IMR-90 (cell line): Measurements from ENCODE around the gene DVL3.

ENCODE experiments used
- BHLHE40 ChIP-seq: fragments of 150-350 bp; IDR thresholded peaks from 2 replicates; pipeline ENCODE4 v1.6.1; 2016; ENCODE audit warnings: mild to moderate bottlenecking, low read depth, low read length
- CEBPB ChIP-seq: IDR thresholded peaks from 2 replicates; pipeline ENCODE4 v1.6.1; 2012; ENCODE audit warnings: low read depth, low read length, improper control_type of control experiment
- CHD1 ChIP-seq: IDR thresholded peaks from 2 replicates; pipeline ENCODE4 v1.6.1; 2012; ENCODE audit warnings: low read depth, low read length, improper control_type of control experiment
- FOS ChIP-seq: fragments of 150-350 bp; IDR thresholded peaks from 2 replicates; pipeline ENCODE4 v1.6.1; 2016; ENCODE audit warnings: low read depth, low read length
- MAFK ChIP-seq: IDR thresholded peaks from 2 replicates; pipeline ENCODE4 v1.6.1; 2012; ENCODE audit warnings: low read depth, low read length, improper control_type of control experiment
- MXI1 ChIP-seq: IDR thresholded peaks from 2 replicates; pipeline ENCODE4 v1.6.1; 2012; ENCODE audit warnings: low read depth, mild to moderate bottlenecking, low read length, moderate library complexity, borderline replicate concordance
- NFE2L2 ChIP-seq: fragments of 150-350 bp; IDR thresholded peaks from 2 replicates; pipeline ENCODE4 v1.6.1; 2016; ENCODE audit warnings: low read depth, mild to moderate bottlenecking, low read length
- POLR2A ChIP-seq: IDR thresholded peaks from 2 replicates; pipeline ENCODE4 v1.6.1; 2012; ENCODE audit warnings: mild to moderate bottlenecking, low read depth, low read length
- RAD21 ChIP-seq: IDR thresholded peaks from 2 replicates; pipeline ENCODE4 v1.6.1; 2012; ENCODE audit warnings: low read length, improper control_type of control experiment
- RFX5 ChIP-seq: IDR thresholded peaks from 2 replicates; pipeline ENCODE4 v1.8.0; 2012; ENCODE audit warnings: low read depth, mild to moderate bottlenecking, low read length, moderate library complexity
- SMC3 ChIP-seq: fragments of 150-350 bp; IDR thresholded peaks from 2 replicates; pipeline ENCODE4 v1.6.1; 2016; ENCODE audit warnings: low read depth, mild to moderate bottlenecking, antibody characterized with exemption, low read length, moderate library complexity
- TF ChIP-seq, protein P1 (sequence below): conservative IDR thresholded peaks from 2 replicates; pipeline ENCODE4 v1.5.1; 2012; ENCODE audit warnings: mild to moderate bottlenecking, low read depth, low read length, improper control_type of control experiment
- TF ChIP-seq, protein P2 (sequence below): fragments of 150-350 bp; IDR thresholded peaks from 2 replicates; pipeline ENCODE4 v1.6.1; 2017; ENCODE audit warnings: mild to moderate bottlenecking, antibody characterized with exemption, low read length, low read depth
- TF ChIP-seq, protein P3 (sequence below): fragments of 150-350 bp; IDR thresholded peaks from 2 replicates; pipeline ENCODE4 v1.6.1; 2016; ENCODE audit warnings: low read depth, mild to moderate bottlenecking, low read length, moderate library complexity, borderline replicate concordance

DNA sequence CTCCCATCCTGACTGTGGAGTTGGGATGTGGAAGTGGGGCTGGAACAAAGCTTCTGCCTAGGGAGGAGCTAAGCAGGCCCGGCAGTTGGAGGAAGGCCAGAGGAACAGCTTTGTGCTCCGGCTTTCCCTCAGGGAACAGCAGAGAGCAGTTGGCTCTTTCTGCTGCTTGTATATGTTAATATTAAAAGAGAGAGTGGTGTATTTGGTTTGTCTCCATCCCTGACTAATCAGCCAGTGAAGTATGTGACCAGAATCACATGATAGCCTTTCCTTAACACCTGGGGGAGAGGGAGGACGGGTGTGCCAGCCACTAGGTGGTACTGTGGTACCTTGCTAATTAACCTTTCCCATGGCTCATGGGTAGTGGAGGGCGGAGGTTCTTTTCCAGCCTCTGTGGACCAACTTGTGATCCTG lies 10.1 kb upstream of the DVL3 start:
- TF ChIP-seq, protein P1, sequence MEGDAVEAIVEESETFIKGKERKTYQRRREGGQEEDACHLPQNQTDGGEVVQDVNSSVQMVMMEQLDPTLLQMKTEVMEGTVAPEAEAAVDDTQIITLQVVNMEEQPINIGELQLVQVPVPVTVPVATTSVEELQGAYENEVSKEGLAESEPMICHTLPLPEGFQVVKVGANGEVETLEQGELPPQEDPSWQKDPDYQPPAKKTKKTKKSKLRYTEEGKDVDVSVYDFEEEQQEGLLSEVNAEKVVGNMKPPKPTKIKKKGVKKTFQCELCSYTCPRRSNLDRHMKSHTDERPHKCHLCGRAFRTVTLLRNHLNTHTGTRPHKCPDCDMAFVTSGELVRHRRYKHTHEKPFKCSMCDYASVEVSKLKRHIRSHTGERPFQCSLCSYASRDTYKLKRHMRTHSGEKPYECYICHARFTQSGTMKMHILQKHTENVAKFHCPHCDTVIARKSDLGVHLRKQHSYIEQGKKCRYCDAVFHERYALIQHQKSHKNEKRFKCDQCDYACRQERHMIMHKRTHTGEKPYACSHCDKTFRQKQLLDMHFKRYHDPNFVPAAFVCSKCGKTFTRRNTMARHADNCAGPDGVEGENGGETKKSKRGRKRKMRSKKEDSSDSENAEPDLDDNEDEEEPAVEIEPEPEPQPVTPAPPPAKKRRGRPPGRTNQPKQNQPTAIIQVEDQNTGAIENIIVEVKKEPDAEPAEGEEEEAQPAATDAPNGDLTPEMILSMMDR = peak; percentile 53
- TF ChIP-seq POLR2A (no peak), SMC3 (peak; percentile 37; the same call in 1 of the 2 replicates), RFX5 (no peak), CHD1 (no peak), RAD21 (peak; percentile 63), BHLHE40 (no peak), MXI1 (no peak), CEBPB (no peak), MAFK (no peak), FOS (no peak), NFE2L2 (no peak)
- TF ChIP-seq, protein P2, sequence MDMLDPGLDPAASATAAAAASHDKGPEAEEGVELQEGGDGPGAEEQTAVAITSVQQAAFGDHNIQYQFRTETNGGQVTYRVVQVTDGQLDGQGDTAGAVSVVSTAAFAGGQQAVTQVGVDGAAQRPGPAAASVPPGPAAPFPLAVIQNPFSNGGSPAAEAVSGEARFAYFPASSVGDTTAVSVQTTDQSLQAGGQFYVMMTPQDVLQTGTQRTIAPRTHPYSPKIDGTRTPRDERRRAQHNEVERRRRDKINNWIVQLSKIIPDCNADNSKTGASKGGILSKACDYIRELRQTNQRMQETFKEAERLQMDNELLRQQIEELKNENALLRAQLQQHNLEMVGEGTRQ = peak; percentile 19; the same call in 1 of the 2 replicates
- TF ChIP-seq, protein P3, sequence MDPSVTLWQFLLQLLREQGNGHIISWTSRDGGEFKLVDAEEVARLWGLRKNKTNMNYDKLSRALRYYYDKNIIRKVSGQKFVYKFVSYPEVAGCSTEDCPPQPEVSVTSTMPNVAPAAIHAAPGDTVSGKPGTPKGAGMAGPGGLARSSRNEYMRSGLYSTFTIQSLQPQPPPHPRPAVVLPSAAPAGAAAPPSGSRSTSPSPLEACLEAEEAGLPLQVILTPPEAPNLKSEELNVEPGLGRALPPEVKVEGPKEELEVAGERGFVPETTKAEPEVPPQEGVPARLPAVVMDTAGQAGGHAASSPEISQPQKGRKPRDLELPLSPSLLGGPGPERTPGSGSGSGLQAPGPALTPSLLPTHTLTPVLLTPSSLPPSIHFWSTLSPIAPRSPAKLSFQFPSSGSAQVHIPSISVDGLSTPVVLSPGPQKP = no peak
